Ishikawa (cell line): ENCODE data around the gene KRT222.

ENCODE experiments used
- CEBPB ChIP-seq: IDR thresholded peaks from 2 replicates; pipeline ENCODE4 v1.6.1; 2012
- CREB1 ChIP-seq: IDR thresholded peaks from 2 replicates; pipeline ENCODE4 v1.6.1; 2012; ENCODE audit warnings: low read depth
- EGR1 ChIP-seq: IDR thresholded peaks from 2 replicates; pipeline ENCODE4 v1.6.1; 2012
- EP300 ChIP-seq: IDR thresholded peaks from 2 replicates; pipeline ENCODE4 v1.6.1; 2012; ENCODE audit warnings: borderline replicate concordance
- FOXM1 ChIP-seq: IDR thresholded peaks from 2 replicates; pipeline ENCODE4 v1.6.1; 2012; ENCODE audit warnings: low read depth, borderline replicate concordance
- MAX ChIP-seq: IDR thresholded peaks from 2 replicates; pipeline ENCODE4 v1.6.1; 2012
- NFIC ChIP-seq: IDR thresholded peaks from 2 replicates; pipeline ENCODE4 v1.6.1; 2012
- RAD21 ChIP-seq: IDR thresholded peaks from 2 replicates; pipeline ENCODE4 v1.6.1; 2012; ENCODE audit warnings: low read depth
- REST ChIP-seq: IDR thresholded peaks from 2 replicates; pipeline ENCODE4 v1.6.1; 2012; ENCODE audit warnings: low read depth, mild to moderate bottlenecking
- TAF1 ChIP-seq: IDR thresholded peaks from 2 replicates; pipeline ENCODE4 v1.6.1; 2012; ENCODE audit warnings: low read depth, mild to moderate bottlenecking
- TCF12 ChIP-seq: IDR thresholded peaks from 2 replicates; pipeline ENCODE4 v1.6.1; 2012; ENCODE audit warnings: low read depth
- TEAD4 ChIP-seq: IDR thresholded peaks from 2 replicates; pipeline ENCODE4 v1.6.1; 2012
- USF1 ChIP-seq: IDR thresholded peaks from 2 replicates; pipeline ENCODE4 v1.6.1; 2012
- YY1 ChIP-seq: IDR thresholded peaks from 2 replicates; pipeline ENCODE4 v1.6.1; 2012; ENCODE audit warnings: low read depth
- ZBTB7A ChIP-seq: IDR thresholded peaks from 2 replicates; pipeline ENCODE4 v1.6.1; 2012; ENCODE audit warnings: low read depth

Gene KRT222

GRCh38 chr17:40645291-40645690 is 19.7 kb downstream of the KRT222 start:
- TF ChIP-seq EGR1 (no peak), TEAD4 (no peak), EP300 (no peak), FOXM1 (no peak), REST (no peak), RAD21 (no peak), MAX (no peak), CEBPB (no peak), YY1 (no peak), TAF1 (no peak), NFIC (no peak)

- TF ChIP-seq USF1: no peak
These were observed 27.0 kb downstream of the KRT222 start for GRCh38 chr17:40637931-40638330.

- TF ChIP-seq RAD21 (no peak), CREB1 (no peak), EP300 (no peak), USF1 (no peak), EGR1 (no peak), YY1 (no peak), REST (no peak), TAF1 (no peak), ZBTB7A (no peak), CEBPB (no peak), TEAD4 (no peak), TCF12 (no peak), MAX (no peak), NFIC (no peak), FOXM1 (no peak)
These were observed 31.1 kb downstream of the KRT222 start for GRCh38 chr17:40633871-40634270.

- no peak for TF ChIP-seq FOXM1
- no peak for TF ChIP-seq TEAD4
- no peak for TF ChIP-seq NFIC
- no peak for TF ChIP-seq YY1
- TF ChIP-seq ZBTB7A: no peak
- TF ChIP-seq EGR1: no peak
- no peak for TF ChIP-seq REST
- no peak for TF ChIP-seq CREB1
- TF ChIP-seq TCF12: no peak
These were observed 32.8 kb downstream of the KRT222 start for GRCh38 chr17:40632216-40632615.

GRCh38 chr17:40629842-40630241 is 35.1 kb downstream of the KRT222 start:
- no peak for TF ChIP-seq TEAD4

- no peak for TF ChIP-seq RAD21
- TF ChIP-seq CEBPB: no peak
- no peak for TF ChIP-seq YY1
These were observed 39.7 kb downstream of the KRT222 start for GRCh38 chr17:40625311-40625710.
